Retina (tissue), 1 donor: ENCODE results near the gene MAN2A2.

ENCODE experiments used
- DNase-seq: peaks from one replicate; pipeline ENCODE4 v3.0.0-alpha.2; 2016

MAN2A2 gene

DNA sequence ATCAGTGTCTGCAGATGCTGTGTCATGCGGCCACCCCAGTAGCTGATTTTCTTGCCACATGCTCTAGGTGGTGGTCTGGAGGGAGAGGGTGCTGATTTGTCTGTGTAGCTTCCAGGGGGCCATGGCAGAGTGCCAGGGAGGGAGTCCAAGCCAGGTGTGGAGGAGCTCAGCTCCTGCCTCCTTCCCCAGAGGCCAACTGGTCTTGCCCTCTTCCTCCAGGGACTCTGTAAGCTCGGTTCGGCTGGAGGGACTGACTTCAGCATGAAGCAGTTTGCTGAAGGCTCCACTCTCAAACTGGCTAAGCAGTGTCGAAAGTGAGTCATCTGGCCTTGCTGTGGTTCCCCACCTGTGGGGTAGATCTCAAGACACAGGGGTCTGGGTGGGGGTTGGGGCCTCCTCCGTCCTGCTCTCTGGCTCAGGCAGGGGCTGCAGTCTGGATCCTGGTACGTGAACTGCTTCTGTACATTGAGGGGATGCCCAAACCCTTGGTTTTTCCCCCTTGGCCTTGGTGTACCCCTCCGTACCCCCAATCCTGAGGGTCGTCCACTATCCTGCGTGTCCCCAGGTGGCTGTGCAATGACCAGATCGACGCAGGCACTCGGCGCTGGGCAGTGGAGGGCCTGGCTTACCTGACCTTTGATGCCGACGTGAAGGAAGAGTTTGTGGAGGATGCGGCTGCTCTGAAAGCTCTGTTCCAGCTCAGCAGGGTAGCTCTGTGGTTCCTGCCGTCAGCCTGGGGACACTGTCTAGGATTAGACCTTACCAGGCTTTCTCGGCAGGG is 44.7 kb downstream of the MAN2A2 start:
- no peak for DNase-seq

DNA sequence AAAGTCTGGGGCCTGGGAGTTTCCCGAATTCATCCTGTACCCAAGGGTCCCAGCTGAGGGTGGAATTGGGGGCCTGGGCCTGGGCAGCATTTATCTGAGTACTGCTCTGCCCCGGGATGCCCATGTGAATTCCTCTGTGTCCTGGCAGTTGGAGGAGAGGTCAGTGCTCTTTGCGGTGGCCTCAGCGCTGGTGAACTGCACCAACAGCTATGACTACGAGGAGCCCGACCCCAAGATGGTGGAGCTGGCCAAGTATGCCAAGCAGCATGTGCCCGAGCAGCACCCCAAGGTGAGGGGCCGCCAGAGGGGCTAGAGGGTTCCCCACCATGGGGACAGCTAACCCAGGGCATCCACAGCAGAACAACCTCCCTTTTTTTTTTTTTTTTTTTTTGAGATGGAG is 45.4 kb downstream of the MAN2A2 start:
- DNase-seq, result no peak

DNA sequence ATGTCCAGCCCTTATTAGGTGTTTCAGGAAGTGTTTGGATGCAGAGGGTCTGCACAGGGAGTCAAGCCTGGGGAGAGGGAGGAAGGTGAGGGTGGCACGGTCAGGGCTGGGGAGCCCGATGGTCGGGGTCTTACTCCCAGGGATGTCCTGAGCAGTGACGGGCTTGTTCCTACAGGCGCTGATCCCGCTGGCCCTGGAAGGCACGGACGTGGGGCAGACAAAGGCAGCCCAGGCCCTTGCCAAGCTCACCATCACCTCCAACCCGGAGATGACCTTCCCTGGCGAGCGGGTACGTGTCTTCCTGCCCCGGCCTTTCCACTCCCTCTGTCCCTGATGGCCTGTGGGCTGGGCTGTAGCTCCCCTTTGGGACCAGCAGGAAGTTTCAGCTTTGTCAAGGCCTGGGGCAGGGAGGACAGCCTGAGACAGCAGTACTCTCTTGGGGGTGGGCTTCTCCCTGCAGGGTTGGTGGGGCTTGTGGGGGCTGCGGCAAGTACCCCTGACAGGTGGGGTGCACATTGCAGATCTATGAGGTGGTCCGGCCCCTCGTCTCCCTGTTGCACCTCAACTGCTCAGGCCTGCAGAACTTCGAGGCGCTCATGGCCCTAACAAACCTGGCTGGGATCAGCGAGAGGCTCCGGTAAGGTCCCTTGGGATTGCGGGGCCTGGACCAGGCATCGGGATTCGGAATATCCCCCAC is 47.0 kb downstream of the MAN2A2 start:
- DNase-seq, result no peak

DNA sequence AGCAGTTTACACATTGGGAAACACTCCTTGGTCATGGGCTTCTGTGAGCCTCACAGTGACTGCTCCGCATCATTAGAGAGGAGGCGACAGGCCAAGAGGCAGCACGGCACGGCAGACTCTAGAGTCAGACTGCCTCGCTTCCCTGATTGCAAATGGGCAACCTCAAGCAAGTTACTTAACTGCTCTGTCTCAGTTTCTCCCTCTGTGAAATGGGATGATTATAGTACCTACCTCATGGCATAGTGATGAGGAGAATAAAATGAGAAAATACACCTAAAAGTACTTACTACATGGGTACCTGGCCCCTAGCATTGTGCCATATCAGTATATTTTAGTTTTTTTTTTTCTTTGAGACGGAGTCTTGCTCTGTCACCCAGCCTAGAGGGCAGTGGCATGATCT is 47.6 kb downstream of the MAN2A2 start:
- no peak for DNase-seq

DNA sequence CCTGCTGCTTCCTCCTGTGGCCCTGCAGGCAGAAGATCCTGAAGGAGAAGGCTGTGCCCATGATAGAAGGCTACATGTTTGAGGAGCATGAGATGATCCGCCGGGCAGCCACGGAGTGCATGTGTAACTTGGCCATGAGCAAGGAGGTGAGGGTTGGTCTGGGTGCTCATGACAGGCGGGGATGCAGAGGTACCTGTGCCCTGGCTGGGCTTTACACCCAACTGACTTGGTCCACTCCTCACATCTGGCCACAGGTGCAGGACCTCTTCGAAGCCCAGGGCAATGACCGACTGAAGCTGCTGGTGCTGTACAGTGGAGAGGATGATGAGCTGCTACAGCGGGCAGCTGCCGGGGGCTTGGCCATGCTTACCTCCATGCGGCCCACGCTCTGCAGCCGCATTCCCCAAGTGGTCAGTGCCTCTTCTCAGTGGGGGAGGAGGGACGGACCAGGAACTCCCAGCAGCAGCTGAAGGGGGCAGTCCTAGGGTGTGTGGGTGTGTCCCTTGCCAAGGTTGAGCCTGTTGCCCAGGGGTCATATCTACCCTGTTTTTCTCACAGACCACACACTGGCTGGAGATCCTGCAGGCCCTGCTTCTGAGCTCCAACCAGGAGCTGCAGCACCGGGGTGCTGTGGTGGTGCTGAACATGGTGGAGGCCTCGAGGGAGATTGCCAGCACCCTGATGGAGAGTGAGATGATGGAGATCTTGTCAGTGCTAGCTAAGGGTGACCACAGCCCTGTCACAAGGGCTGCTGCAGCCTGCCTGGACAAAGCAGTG is 50.0 kb downstream of the MAN2A2 start:
- DNase-seq, result no peak

DNA sequence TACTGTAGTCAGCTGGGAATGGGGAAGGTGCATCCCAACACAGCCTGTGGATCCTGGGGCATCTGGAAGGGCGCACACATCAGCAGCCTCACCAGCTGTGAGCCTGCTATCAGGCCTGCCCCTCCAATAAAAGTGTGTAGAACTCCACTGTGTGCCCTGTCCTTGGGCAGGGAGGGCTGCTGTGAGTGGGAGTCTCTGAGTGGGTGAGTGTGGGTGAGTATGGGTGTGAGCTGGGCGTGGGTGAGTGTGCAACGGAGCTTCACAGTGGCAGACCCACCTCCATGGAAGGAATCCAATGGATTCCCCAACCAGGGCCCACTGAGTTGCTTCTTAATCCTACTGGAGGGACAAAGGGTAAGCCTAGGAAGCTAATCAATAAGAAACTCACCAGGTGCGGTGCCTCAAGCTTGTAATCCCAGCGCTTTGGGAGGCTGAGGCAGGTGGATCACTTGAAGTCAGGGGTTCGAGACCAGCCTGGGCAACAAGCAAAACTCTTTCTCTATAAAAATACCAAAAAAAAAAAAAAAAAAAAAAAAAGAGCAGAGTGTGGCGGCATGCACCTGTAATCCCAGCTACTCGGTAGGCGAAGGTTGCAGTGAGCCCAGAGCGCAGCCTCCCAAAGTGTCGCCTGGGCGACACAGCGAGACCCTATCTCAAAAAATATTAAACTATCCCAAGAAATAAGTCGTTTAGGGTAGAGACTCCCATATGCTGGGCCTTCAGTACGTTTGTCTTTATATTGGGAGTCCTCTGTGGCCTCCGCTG is 51.0 kb downstream of the MAN2A2 start:
- peak; percentile 7 for DNase-seq

DNA sequence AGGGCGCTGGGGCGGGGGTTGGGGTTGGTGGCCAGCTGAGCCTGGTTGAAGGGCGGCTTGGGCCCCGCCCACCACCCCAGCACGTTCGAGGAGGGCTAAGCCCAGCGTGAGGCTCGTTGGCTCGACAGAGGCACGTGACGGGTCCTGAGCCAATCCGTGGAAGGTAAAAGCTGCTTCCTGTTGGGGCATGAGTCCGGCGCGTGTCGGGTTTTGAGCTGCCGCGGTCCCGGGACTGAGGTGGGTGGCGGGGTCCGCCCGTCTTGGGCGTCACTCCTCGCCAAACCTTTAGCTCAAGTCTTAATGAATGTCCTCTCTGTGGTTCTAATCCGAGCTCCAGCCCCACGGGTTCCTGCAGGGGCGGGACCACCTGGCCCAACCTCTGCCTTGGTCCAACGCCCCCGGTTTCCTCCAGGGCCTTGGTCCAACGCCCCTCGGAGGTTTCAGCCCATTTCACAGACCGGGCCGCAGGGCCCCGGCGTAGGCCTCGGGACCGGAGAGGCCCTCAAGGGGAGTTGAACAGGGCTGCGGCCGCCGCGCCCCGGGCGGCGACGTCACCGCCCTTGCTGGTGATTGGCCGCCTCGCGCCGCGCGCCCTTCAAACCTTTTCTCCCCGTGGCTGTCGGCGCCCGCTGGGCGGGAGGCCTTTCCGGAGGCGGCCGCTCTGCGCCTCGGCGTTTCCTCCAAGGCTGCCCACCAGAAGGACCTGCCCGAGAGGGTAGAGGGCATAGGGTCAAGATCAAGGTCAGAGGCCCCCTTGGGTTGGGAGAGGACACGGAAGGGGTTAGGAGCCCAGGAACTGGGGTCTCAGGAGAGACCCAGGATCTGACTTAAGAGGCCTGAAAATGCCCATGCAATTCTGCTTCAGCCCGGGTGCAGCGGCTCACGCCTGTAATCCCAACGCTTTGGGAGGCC is 51.9 kb downstream of the MAN2A2 start, which contains the start of gene RCCD1:
Gene RCCD1 (plus strand): TSS at position 173 of the 912 bp plus-strand sequence. CDS start 1,851 bp downstream, outside the sequence.
- DNase-seq, result peak; percentile 94

DNA sequence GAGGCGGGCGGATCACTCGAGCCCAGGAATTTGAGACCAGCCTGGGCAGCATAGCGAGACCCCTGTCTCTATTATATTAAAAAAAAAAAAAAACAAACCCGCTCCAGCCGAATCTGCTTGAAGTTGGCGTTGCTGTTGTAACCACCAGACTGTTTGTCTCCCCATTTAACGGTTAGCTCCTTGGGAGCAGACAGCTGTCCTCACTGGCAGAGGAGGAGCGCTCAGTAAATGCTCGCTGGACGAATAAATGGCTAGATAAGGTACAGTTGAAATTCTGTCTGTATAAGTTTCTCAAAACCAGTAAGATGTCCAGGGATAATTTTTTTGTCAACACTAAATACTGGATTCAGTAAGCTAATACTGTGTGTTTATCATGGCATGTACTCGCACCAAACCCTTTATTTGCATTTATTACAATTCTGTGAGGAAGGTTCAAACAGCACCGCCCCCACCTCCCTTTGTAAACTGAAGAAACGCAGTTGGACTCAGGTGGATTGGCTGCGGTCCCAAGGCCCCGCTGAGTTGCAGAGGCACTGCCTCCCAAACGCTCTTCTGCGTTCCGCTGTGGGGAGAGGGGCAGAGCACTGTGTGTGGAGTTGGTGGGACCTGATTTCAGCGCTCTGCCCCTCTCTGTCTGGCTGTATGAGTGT is 52.6 kb downstream of the MAN2A2 start:
- DNase-seq, result no peak

DNA sequence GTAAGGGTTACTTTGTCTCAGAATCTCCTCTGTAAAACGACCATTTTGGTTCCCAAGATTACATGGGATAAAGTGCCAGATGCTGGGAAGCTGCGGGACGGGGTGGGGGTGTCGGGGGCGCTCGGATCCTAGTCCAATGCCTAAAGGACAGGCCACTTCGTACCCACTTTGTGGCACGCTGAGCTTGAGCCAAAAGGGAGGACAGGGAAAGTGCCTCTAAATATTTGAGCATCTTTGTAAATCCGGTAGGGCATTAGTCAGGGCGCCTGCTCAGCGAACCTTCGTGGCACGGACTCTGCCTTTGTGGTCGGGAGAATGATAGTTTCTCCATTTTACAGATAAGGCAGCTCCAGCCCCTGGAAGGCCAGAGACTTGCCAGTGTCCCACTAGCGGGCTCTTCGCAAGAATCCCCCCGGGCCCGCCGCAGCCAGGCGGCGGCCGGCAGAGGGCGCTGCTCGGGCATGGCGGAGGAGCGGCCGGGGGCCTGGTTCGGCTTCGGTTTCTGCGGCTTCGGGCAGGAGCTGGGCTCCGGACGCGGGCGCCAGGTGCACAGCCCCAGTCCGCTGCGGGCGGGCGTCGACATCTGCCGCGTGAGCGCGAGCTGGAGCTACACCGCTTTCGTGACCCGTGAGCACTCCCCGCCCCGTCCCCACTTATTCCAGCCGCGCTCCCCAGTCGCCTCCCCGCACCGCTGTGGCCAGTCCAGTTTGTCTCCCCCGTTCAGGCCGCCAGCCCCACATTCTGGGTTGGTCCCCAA is 53.4 kb downstream of the MAN2A2 start:
- peak; percentile 95 for DNase-seq

DNA sequence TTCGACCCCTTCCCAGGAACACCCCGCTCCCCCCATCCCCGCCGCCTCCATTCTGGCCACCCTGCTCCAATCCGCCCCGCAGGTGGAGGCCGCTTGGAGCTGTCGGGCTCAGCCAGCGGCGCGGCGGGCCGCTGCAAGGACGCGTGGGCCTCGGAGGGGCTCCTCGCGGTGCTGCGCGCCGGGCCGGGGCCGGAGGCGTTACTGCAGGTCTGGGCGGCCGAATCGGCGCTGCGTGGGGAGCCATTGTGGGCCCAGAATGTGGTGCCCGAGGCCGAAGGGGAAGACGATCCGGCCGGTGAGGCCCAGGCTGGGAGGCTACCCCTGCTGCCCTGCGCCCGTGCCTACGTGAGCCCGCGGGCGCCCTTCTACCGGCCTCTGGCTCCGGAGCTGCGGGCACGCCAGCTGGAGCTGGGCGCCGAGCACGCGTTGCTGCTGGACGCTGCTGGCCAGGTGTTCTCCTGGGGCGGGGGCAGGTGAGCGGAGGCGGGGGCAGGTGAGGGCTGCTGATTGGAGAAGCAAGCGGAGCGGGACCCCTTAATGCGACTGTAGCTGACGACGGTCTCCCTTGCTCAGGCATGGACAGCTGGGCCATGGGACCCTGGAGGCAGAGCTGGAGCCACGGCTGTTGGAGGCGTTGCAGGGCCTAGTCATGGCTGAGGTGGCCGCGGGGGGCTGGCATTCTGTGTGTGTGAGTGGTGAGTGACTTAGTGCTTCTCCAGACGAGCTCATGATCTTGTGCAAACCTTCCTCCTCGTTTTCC is 54.1 kb downstream of the MAN2A2 start:
- DNase-seq, result peak; percentile 82

DNA sequence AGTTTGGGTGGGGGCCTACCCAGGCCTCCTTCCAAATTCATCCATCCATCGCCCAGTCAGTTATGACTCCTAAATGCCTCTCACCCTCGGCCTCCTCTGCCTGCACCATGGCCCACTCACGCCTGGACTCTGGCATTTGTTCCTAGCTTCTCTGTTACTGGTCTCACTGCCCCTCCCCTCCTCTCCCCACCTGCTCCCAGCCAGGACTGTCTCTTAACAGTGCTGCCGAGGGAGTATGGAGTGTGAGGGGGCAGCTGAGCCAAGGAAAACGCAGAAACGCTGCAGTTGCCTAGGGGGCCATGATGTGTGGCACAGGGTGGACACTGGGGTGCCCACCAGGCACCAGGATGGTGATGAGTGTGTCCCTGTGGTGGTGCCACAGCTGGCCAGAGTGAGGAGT is 54.7 kb downstream of the MAN2A2 start:
- no peak for DNase-seq

DNA sequence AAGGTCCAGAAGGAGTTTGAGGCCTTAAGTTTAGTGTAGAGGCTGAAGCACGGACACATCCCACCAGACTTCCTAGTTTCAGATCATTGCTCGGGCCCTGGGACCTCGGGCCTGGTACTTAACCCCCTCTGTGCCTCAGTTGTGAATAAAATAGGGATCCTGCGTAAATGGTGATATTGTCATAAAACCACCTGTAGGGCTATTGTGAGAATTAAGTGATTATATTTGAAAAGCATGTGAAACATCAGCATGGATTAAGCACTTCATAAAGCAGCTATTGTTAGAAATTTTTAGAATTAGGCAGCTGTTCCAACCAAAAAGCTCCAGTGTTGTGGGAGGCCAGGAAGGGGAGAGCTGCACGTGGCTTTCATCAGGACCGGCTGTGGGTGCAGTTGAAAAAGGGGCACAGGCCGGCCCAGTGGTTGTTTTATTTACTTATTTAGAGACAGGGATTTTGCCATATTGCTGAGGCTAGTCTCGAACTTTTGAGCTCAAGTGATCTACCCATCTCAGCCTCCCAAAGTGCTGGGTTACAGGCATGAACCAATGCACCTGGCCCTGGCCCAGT is 56.0 kb downstream of the MAN2A2 start:
- DNase-seq, result no peak

DNA sequence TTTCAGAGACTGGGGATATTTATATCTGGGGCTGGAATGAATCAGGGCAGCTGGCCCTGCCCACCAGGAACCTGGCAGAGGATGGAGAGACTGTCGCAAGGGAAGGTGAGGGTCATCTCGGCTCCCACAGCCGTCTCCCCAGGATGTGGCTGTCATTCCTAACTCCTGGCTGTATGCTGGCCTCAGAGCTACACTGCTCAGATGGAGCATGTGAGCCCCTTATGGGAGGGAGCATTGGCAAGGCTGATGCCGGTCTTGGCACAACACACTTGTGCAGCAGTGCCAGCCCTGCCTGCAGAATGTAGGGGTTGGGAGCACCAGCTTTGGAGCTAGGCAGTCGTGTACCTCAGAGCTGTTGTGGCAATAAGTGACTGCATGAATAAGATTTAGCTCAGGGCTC is 56.8 kb downstream of the MAN2A2 start:
- no peak for DNase-seq

DNA sequence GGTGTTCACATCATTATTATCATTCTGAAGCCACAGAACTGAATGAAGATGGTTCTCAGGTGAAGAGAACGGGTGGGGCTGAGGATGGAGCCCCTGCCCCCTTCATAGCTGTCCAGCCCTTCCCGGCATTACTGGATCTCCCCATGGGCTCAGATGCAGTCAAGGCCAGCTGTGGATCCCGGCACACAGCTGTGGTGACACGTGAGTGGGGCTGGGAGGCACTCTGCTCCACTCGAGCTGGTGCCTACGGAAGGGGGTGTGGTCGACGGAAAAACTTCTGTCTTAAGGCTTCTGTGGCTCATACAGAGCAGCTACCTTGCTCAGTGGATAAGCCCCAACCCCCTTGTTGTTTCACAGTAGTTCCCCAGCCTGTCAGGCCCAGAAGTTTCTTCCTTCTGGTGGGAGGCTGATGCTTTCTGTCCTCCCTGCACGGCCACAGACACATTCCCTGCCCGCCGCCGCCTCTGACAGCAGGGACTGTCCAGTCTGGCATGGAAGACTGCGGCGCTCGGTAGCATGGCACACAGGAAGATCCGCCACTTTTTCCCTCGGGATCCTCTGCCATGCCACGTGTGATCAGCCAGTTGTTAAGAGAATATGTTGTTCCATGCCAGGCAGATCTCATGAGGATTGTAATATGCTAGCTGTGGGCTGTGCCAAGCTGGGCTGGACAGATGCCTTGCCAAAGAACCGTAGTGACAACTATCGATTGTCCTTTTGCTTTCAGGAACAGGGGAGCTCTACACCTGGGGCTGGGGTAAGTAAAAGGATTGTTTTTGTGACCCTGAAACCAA is 57.4 kb downstream of the MAN2A2 start:
- no peak for DNase-seq

DNA sequence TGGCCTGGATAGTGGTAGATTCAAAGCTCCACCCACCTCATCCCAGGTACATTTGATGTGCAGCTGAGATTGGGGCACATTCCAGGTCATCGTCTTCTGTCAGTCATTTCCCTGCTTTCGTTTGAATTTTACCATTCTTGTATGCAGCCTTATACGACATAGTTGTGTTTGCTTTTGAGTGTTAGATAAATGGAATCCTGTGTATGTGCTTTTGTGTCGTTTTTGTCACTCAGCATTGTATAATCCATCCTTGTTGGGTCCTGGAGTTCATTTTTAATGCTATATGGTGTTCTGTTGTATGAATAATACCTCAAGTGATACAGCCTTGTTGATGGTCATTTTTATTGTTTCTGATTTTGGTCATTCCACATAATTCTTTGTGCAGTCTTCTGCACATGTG is 58.9 kb downstream of the MAN2A2 start:
- no peak for DNase-seq

DNA sequence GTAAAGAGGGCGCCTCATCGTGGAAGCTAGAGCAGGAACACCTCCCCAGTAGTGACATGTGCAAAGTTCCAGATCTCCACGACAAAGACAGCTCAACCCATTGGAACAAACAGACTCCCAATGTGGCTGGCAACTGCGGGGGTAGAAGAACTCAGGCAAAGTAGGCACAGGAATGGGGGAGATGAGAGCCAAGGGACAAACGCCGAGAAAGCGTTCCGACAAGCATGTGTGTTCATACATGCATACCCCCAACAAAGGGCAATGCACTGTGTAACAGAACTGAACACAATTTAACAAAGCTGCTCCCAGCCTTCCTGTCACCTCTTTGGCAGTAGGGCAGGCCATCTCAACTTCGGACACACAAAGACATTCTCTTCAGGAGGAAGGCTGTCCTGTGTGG is 63.2 kb downstream of the MAN2A2 start:
- no peak for DNase-seq

DNA sequence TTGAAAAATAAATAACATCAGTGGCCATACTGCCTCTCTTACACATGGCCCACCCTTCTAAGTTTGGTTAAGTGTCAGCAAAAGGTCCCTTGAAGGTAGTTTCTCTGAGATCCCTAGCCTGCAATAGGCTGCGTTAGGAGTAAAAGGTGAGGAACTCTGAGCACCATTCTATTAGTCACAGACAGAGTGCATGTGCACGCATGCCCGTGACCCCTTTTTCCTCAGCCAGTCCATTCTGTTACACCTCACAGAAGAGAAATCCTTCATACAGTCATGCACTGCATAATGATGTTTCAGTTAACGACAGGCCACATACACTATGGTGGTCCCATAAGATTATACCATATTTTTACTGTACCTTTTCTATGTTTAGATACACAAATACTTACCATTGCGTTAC is 64.1 kb downstream of the MAN2A2 start:
- DNase-seq, result no peak

DNA sequence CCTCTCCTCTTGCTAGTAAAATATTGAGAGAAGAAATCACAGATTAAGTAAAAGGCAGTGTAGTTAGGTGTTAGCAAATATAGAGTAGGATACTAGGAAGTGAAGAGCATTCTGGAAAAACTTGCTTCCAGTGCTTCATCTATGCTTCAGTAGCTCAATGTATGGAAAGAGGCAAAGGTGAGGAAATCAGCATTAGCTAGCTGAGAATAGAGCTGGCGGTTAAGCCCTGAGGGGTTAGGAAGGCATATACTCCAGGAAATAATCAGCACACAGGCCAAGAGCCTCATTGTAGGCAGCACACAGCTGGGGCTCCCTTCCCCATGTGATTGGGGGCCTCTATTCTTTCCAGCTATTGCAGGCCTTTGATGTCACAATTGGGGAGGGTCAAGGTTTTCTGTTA is 65.3 kb downstream of the MAN2A2 start:
- no peak for DNase-seq
